Small intestine (tissue), 16 donors: ENCODE data around the gene STPG4. TPM values are rescaled to one million over a fixed set of nuclear protein-coding genes. Genes with fewer than 3 reads are reported as not detected.

Experiments
- DNase-seq, 2 donors: peaks; one replicate each; pipeline versions ENCODE4 v3.0.0 to v3.0.0-alpha.2; 2013
- FAIRE-seq: peaks from 2 replicates; lab custom pipeline; 2012; peaks lifted over from hg19 to GRCh38; lab: Jason Lieb, UNC
- H3K27ac ChIP-seq, 3 donors: one replicate each; pipeline ENCODE4 v1.5.1; 2013; ENCODE audit warnings: low read length in 2 of 3, mild to moderate bottlenecking in 2 of 3, control low read depth in 1 of 3, inconsistent platforms in 1 of 3, low read depth in 1 of 3, moderate library complexity in 1 of 3
- H3K27me3 ChIP-seq, 3 donors: one replicate each; pipeline ENCODE4 v1.6.1; 2013; ENCODE audit warnings: low read length in 3 of 3, inconsistent platforms in 1 of 3; ENCODE audit not compliant: control insufficient read depth in 3 of 3, insufficient read depth in 3 of 3
- H3K36me3 ChIP-seq, 3 donors: one replicate each; pipeline ENCODE4 v1.6.1; 2013; ENCODE audit warnings: low read length in 3 of 3, inconsistent platforms in 1 of 3, low read depth in 1 of 3, mild to moderate bottlenecking in 1 of 3, moderate library complexity in 1 of 3; ENCODE audit not compliant: control insufficient read depth in 3 of 3, insufficient read depth in 2 of 3
- H3K4me1 ChIP-seq, 3 donors: one replicate each; pipeline ENCODE4 v1.6.1; 2013; ENCODE audit warnings: low read length in 2 of 3, inconsistent platforms in 1 of 3, low read depth in 1 of 3, mild to moderate bottlenecking in 1 of 3, moderate library complexity in 1 of 3; ENCODE audit not compliant: control insufficient read depth in 3 of 3, insufficient read depth in 2 of 3
- H3K4me3 ChIP-seq, 3 donors: one replicate each; pipeline ENCODE4 v1.5.1; 2013; ENCODE audit warnings: low read length in 3 of 3, control low read depth in 1 of 3, inconsistent platforms in 1 of 3, low read depth in 1 of 3, mild to moderate bottlenecking in 1 of 3, moderate library complexity in 1 of 3
- H3K9me3 ChIP-seq, 2 donors: one replicate each; pipeline ENCODE4 v1.6.1; 2013; ENCODE audit warnings: low read depth in 1 of 2, low read length in 1 of 2; ENCODE audit not compliant: control insufficient read depth in 2 of 2, insufficient read depth in 1 of 2
- WGBS, 3 donors: extraction: QIAGEN DNeasy Blood & Tissue Kit; methylation state at CpG; one replicate each; pipeline ENCODE4 v1.1.7; 2013; 5-methylcytosine and 5-hydroxymethylcytosine counted together
- long read RNA-seq, 10 donors: transcript quantifications; one replicate each; lab custom pipeline, GENCODE V29; 2026
- polyA plus RNA-seq, 4 donors: library from polyadenylated mRNA; stranded (reverse) in 3 of 4; unstranded in 1 of 4; fragments of 200-250 nt in 3 of 4; fragments of 120-200 nt in 1 of 4; gene quantifications; one replicate each; pipeline versions ENCODE4 v1.2.1 to v1.2.3, GENCODE V29; 2013
- donor health status: healthy with polysubstance abuse.
- donor health status: control.
- donor health status: control.
- donor health status: Bipolar disorder and iron deficiency.
- donor health status: healthy.

STPG4 gene
- polyA plus RNA-seq: under 1 TPM in 2 of 4 donors, not detected in 2; 0.06 to 0.12 TPM
- long read RNA-seq, donor 1: 0 reads
- long read RNA-seq, donor 2: 0 reads
- long read RNA-seq, donor 3: 0 reads
- long read RNA-seq, donor 4: 0 reads
- long read RNA-seq, donor 5: 0 reads
- long read RNA-seq, donor 6: 0 reads
- long read RNA-seq, donor 7: 0 reads
- long read RNA-seq, donor 8: 0 reads
- long read RNA-seq, donor 9: 0 reads
- long read RNA-seq, donor 10: 0 reads

GRCh38 chr2:47155091-47155876 lies at the start of gene STPG4:
TSS of gene STPG4 (minus strand) at chr2:47155308. CDS start at chr2:47155251, 57 bp downstream.
- Histone ChIP-seq H3K36me3 (peaks cover 0 to 12% (median 8%) of the 10 kb centered on the region in 3 donors), H3K27ac (no peak within 1 kb of the TSS), H3K27me3 (no peaks in the 10 kb centered on the region), H3K4me1 (no peaks in the 10 kb centered on the region), H3K9me3 (no peaks in the 10 kb centered on the region), H3K4me3 (no peak within 1 kb of the TSS)
- no peak for DNase-seq
- no peak for FAIRE-seq
- 87 to 97% (median 93%) methylated on average over 29 to 30 of the region's 30 CpGs for WGBS, 3 donors

GRCh38 chr2:47204691-47205090 lies 49.6 kb upstream of the STPG4 start:
- FAIRE-seq (no peak), DNase-seq (no peak)
- Histone ChIP-seq H3K4me1 (peaks cover 0 to 16% (median 4%) of the 10 kb centered on the region in 3 donors), H3K27me3 (no peaks in the 10 kb centered on the region), H3K27ac (no peak overlapping the region), H3K9me3 (no peaks in the 10 kb centered on the region), H3K4me3 (no peak overlapping the region), H3K36me3 (no peaks in the 10 kb centered on the region)
- 42 to 77% (median 62%) methylated on average over 3 of the region's 3 CpGs for WGBS, 3 donors

DNA sequence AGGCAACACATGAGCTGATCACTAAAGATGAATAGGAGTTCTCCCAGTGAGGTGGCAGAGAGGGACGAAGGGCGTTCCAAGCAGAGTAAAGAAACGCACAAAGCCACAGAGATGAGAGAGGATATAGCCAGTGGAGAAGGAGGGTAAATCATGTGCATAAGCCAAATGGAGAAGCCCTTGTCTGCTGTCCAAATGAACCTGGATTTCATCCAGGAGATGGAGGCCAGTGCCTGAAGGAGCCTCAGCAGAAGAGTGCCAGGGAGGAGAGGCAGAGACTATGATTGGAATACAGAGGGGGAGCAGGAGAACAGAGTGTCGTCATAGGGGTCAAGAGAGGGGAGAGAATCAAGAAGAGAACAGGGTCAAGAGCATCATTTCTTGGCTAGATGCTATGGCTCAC lies 48.9 kb upstream of the STPG4 start:
- WGBS, 3 donors: 86 to 91% (median 89%) methylated on average over 4 of the region's 4 CpGs
- H3K27me3 ChIP-seq: no peaks in the 10 kb centered on the region
- DNase-seq (no peak), FAIRE-seq (no peak)
- peaks cover 0 to 14% (median 4%) of the 10 kb centered on the region in 3 donors for H3K4me1 ChIP-seq
- H3K36me3 ChIP-seq: no peaks in the 10 kb centered on the region
- no peak overlapping the region for H3K27ac ChIP-seq
- no peak overlapping the region for H3K4me3 ChIP-seq
- no peaks in the 10 kb centered on the region for H3K9me3 ChIP-seq

GRCh38 chr2:47201224-47201623 lies 46.1 kb upstream of the STPG4 start:
- Histone ChIP-seq H3K9me3 (no peaks in the 10 kb centered on the region), H3K36me3 (no peaks in the 10 kb centered on the region), H3K4me1 (peaks cover 0 to 12% (median 0%) of the 10 kb centered on the region in 3 donors), H3K4me3 (no peak overlapping the region), H3K27me3 (no peaks in the 10 kb centered on the region), H3K27ac (no peak overlapping the region)
- FAIRE-seq (no peak), DNase-seq (no peak)
- 50 to 70% (median 66%) methylated on average over 2 of the region's 2 CpGs for WGBS, 3 donors

GRCh38 chr2:47198985-47199451 lies 43.9 kb upstream of the STPG4 start:
- 83 to 84% (median 84%) methylated on average over 3 of the region's 3 CpGs for WGBS, 3 donors
- Histone ChIP-seq H3K27me3 (no peaks in the 10 kb centered on the region), H3K36me3 (no peaks in the 10 kb centered on the region), H3K4me3 (no peak overlapping the region), H3K27ac (no peak overlapping the region), H3K9me3 (no peaks in the 10 kb centered on the region), H3K4me1 (peaks cover 0 to 16% (median 0%) of the 10 kb centered on the region in 3 donors)
- DNase-seq: no peak
- no peak for FAIRE-seq

GRCh38 chr2:47196499-47196898 lies 41.4 kb upstream of the STPG4 start:
- WGBS, 3 donors: 83 to 91% (median 84%) methylated on average over 1 of the region's 1 CpG
- H3K4me3 ChIP-seq: no peak overlapping the region
- FAIRE-seq (no peak), DNase-seq (peak in 1 of 2 donors; percentile 31)
- H3K36me3 ChIP-seq: no peaks in the 10 kb centered on the region
- H3K27me3 ChIP-seq: no peaks in the 10 kb centered on the region
- no peak overlapping the region for H3K27ac ChIP-seq
- H3K9me3 ChIP-seq: no peaks in the 10 kb centered on the region
- peaks cover 0 to 39% (median 0%) of the 10 kb centered on the region in 3 donors for H3K4me1 ChIP-seq

- H3K9me3 ChIP-seq: no peaks in the 10 kb centered on the region
- H3K27ac ChIP-seq: no peak overlapping the region
- no peaks in the 10 kb centered on the region for H3K36me3 ChIP-seq
- H3K4me3 ChIP-seq: no peak overlapping the region
- DNase-seq: no peak
- no peaks in the 10 kb centered on the region for H3K27me3 ChIP-seq
- peaks cover 0 to 43% (median 0%) of the 10 kb centered on the region in 3 donors for H3K4me1 ChIP-seq
- WGBS, 3 donors: 71 to 77% (median 76%) methylated on average over 2 of the region's 2 CpGs
- no peak for FAIRE-seq
These were observed 40.9 kb upstream of the STPG4 start for GRCh38 chr2:47196046-47196445.

GRCh38 chr2:47195148-47195547 lies 40.0 kb upstream of the STPG4 start:
- Histone ChIP-seq H3K4me1 (peaks cover 0 to 43% (median 0%) of the 10 kb centered on the region in 3 donors), H3K36me3 (no peaks in the 10 kb centered on the region), H3K27ac (peak overlapping the region in 1 of 3 donors; percentile 47), H3K9me3 (no peaks in the 10 kb centered on the region), H3K4me3 (no peak overlapping the region), H3K27me3 (no peaks in the 10 kb centered on the region)
- DNase-seq (peak in 1 of 2 donors; percentile 78), FAIRE-seq (no peak)
- WGBS, 3 donors: 91 to 97% (median 96%) methylated on average over 3 of the region's 3 CpGs
